C1 segment of cervical spinal cord (tissue), 14 donors: ENCODE results near the gene ABCB1.

ENCODE experiments used
- DNase-seq, 14 donors: peaks; one replicate each; lab custom pipeline; 2025; lab: John Stamatoyannopoulos, UW

ABCB1 gene

DNA sequence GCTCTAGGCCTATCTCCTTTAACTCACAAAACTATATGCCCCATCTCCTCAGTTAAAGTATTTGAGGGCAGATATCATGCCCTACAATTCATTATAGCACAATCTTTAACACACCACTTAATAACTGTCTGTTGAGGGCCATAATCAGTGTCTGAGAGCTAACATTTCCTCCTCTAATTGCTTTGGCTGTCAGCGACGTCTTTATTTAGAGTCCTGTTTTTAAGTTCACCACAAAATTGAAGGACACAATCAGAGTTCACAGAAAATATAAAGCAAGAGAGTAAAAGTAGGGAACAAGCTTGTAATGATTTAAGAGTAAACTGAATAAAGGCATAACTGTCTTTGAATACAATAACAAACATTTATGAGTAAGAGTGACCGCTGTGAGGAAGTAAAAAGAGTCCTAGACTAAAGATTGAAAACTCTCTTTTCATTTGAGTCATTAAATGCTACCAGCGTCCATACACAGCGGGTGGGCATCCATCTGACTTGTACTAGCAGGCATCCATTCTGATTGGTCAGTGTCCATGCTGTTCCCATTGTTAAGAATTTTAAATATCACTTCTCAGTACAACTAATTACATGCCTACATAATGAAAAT is 86.8 kb downstream of the ABCB1 start:
- no peak for DNase-seq

DNA sequence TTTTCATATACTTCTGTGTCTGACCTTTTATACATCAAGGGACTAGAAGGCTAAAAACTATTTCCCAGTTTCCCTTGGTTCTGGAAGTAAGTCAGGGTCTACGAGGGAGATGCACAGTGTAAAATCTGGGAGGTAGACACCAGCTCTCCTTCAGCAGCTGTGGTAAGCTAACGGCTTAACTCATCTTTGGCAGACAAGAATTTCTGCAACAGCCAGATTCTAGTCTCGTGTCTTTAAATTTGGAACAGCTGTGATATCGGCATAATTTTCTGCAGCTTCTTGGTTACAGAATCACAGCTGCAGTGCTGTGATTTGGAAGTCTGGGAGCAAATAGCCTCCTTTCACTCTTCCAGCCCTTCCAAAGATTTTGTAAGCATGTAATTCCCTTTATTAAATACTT is 87.8 kb downstream of the ABCB1 start:
- DNase-seq = no peak

- no peak for DNase-seq
Observed at GRCh38 chr7:87511510-87511909, 89.2 kb downstream of the ABCB1 start.

DNA sequence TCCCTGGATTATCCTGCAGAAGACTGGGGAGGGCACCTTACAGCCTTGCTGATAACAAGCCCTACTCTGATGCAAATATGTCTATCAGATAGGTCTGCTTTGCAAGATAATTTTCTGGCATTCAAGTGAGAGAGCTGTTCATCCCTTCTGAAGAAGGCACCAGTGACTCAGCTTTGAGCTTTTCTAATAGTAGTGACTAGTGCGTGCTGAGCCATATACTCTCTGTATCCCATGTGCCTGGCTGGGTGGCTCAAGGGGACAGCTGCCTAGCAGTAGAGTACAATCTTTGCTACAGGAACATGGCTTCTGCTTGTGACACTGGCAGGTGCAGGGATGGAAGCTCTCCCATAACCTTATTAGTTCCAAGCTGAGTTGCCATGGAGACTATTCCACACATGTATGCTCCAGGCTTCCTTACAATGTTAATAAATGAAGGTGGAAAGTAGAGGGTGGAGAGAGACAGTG is 90.2 kb downstream of the ABCB1 start:
- peak in 1 of 14 donors; percentile 4 for DNase-seq

GRCh38 chr7:87507446-87507845 is 93.2 kb downstream of the ABCB1 start:
- DNase-seq = no peak

DNA sequence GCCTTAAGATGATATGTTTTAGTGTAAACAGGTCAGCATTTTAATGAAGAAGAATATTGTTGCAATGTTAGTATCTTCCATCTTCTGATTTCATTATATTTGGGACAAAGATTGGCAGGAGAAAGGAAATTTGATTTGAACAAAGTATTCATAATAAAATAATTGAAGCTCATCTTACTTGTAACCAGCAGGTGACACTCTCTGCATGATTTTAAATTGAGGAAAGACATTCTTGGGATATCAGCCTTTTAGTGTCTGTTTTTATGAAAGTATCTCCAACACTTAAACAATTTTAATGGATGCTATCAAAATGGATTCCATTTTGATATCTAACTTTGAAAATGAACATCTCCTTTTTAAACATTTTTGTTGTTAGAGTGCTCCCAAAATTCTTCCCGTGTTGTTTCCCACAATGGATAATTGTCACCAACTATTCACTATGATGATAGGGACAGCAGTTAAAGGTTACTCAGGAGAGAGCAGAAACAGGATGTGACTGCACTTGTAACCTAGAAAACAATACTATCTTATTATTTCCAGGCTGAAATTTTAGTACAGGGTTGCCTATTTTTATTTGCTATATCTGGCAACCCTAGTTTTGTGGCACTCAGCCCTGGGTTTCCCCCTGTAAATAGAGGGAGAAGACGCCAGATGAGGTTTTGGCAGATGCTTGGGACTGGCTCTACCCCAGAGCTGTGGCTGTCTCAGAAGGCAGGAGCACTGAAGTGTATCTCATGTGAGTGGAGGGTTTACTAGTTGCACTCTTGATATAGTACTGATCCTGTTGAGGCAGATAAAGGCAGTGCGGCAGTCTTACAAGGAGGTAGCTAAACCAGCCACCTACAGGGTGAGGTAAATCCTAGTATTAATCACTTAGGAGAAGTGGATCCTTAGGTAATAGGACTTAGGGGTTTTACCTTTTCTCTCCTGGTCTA is 94.2 kb downstream of the ABCB1 start:
- DNase-seq = no peak

DNA sequence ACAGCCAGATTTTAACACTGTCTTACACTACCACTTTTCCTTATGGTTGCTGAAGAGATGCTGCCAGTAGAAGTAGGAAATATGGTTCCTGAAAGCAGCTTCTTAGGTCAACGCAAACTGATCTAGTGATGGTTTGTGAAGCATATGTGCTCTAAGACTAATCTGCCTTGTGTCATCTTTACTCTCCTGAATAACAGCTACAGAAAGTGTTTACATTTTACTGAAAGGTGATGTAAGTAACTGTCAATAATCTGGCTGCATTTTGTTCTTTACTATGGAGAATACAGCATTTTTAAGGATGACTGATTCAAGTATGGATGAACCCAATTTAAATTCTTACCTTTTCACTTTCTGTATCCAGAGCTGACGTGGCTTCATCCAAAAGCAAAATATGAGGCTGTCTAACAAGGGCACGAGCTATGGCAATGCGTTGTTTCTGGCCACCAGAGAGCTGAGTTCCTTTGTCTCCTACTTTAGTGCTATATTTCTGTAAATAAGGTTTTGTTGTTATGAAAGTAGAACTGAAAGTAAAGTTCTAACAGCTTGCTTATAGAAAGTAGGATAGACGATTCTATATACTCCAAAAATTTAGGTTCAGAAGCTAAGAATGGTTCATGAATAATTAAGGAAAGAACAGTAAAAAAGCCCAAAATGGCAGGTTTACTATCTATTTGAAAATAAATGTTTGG is 95.0 kb downstream of the ABCB1 start:
- DNase-seq = no peak

- DNase-seq = no peak
Observed at GRCh38 chr7:87505122-87505521, 95.6 kb downstream of the ABCB1 start.

- DNase-seq = no peak
Observed at GRCh38 chr7:87499494-87499893, 101.2 kb downstream of the ABCB1 start.

GRCh38 chr7:87498893-87499292 is 101.8 kb downstream of the ABCB1 start:
- no peak for DNase-seq

DNA sequence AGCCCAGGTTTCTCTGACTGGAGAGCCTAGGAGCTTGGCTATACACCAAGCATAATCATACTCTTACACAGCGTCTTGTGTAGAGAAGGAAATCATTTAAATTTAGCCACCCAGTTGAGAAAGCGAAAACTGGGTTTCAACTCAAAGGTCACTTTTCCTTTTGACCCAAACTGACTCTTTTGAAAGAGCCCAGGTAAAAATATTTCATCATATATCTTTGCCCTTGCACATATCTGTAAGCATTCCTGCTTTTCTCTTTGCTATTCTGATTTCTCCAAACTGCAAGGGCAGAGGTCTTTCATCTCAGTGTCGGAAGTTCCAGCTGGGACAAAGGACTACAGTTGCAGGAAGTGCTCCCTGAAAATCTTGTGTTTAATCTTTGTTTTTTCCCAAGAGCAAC is 103.2 kb downstream of the ABCB1 start:
- no peak for DNase-seq

DNA sequence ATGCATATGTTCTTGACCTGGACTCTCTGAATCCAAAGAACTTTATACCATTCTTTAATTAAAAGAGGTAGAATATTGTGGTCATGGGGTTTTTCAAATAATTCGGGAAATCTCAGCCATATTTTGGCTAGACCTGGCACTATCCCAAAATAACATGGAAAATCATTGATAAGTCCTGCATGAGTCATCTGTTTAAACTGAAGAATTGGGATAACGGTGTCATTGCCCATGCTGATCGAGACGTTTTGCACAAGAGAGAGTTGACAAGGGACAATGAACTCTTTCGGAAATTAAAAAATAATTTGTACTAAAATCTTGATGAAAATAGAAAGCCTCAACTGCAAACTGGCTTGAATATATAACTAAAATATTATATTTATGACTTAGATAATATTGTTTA is 105.3 kb downstream of the ABCB1 start:
- DNase-seq = no peak

- no peak for DNase-seq
Observed at GRCh38 chr7:87494454-87494853, 106.2 kb downstream of the ABCB1 start.

GRCh38 chr7:87483131-87483530 is 117.6 kb downstream of the ABCB1 start:
- no peak for DNase-seq

DNA sequence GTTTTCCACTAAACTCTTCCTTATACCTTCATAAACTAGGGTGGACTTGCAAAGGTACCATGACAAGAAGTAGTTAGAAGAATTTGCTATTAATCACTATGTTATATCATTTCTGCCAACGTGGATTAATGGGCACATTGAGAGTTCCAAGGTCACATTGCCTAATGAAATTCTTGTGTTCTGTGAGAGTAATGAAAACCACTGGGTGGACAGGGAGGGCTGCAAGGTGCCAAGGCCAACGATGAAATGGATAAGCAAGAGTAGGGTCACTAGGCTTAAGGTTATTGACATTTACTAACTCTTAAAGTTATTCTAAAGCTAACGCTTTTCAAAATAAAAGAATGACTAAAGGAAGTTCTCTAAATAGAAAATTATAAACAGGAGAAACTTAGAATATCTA is 118.6 kb downstream of the ABCB1 start:
- no peak for DNase-seq

DNA sequence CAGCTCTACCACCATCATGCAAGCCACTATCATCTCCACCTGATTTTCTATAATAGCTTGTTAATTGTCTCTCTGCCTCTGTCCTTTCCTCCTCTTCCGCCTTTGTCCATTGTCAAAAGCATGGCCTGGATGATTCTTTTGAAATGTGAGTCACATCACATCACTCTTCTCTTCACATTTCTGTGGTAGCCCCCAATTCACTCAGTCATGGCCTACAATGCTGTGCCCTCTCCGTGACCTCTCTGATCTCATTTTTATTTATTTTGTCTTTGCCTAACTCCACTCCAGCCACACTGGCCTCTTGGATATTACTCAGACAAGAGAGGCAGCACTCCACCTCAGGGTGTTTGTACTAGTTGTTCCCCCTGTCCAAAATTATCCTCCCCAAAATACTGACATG is 120.3 kb downstream of the ABCB1 start:
- no peak for DNase-seq

DNA sequence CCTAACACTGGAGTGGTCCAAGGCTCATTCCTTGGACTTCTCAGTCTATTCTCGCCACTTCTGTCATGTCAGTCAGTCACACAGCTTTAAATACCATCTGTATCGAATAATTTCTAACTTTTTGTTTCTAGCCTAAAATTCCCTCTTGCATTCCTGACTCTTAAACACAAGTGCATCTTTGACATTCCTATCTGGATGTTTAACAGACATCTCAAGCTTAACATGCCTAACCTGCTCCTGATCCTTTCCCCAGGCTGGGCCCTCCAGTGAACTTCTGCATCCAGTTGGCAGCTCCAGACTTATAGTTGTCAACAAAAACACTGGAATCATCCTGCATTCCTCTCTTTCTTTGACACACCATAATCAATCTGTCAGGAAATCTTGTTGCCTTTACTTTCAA is 120.7 kb downstream of the ABCB1 start:
- no peak for DNase-seq

DNA sequence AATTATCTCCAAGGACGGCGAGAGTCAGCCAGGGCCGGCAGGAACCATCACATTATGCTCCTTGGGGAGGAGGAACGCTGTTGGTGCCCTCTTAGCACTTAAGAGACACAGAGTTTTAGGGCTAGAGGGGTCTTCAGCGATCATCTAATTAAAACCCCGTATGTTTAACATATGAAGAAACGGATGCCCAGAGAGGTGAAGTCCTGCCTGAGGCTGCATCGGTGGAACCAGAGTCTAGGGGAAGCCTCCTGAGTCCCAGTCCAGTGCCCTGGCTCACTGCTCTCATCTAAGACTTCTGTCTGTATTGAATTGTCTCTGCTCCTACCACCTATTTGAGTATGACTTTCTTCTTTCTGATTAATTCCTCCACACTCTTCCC is 124.5 kb downstream of the ABCB1 start:
- no peak for DNase-seq

DNA sequence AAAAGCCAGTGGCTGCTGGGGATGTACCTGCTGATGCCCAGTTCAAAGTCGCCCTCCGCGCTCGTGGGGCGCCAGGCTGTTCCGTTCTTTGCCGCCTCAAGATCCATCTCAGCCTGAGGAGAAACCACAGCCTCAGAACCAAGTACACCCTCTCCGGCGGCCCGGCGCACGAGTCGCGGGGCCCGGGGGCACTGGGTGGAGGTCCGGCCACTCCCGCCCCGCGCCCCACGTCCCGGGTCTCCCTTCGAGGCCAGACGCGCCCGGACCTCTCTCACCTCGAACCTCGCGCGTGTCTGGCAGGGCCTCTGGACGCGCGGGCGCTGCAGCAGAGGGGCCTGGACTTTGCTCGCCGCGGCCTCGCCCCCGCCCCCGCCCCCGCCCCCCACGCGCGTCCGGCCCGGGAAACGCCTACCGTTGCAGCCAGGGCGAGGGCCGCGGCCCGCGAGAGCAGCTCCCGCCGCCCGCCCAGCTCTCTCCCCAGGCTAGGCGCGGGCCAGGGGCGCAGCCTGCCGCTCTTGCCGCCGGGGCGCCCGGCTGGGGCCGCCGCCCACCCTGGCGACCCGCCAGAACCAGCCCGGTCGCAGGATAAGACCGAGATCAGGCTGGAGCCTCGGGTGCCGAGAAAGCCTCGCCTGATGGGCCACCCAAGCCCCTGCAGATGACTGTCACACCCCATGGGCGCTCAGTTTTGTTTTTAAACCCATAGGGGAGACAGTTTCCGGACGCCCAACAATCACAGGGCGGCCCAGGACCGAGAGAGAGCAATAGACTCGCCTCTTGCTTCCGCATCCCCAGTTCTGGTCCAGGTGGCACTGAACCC is 125.1 kb downstream of the ABCB1 start, which contains the start of gene ABCB4:
Gene ABCB4 (minus strand): TSS at position 322 of the 820 bp plus-strand sequence. CDS start 215 bp downstream, at position 107.
- DNase-seq = peak in 1 of 14 donors; percentile 5

DNA sequence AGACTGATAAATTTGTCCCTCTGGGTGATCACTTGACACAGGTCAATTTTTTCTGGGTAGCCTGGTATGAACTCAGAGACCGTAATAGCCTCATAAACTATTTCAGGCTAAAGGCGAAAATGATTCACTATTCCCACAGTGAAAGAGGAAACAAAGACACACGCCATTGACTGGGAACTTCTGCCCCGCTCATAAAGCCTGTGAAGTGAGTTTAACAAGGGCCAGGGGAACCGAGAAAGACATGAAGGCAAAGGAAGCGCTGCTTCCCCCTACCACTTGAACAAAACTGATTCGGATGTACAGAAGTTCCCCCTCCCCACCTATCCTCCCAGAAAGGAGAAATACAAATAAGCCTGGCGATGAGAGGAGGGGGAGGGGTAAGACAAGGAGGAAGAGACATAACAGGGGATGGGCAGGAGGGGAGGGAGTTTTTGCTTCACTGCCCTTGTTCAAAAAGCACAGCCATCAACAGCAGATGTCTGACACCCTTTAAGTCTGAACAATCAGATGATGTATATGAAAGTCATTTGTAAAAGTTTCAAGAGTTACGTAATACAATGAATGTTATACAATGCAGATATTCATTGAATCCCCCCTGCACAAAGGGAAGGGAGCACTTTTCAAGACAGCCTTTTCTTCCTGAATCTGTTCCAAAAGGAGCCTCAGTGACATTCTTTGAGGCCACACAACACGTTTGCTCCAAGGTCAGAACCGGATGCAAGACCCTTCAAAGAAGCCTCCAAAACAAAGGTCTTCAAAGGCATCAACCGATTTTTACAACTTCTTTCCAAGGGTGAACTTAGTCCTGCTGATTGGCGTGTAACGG is 125.9 kb downstream of the ABCB1 start:
- peak in 3 of 14 donors; percentile 4 to 24 (median 8) for DNase-seq

- DNase-seq = no peak
Observed at GRCh38 chr7:87473986-87474385, 126.7 kb downstream of the ABCB1 start.
